GM18517 (cell line): Measurements from ENCODE around the gene CCDC74A.
"Not testable (repeated sequence)": the region's sequence is repeated elsewhere in the genome, so short reads cannot be mapped to it uniquely, and the experiment has no call there.

Experiments used
- ATAC-seq: cut with Tn5 transposase; IDR thresholded peaks from one replicate; pipeline ENCODE4 v1.9.1; 2021; ENCODE audit warnings: mild to moderate bottlenecking, moderate library complexity; ENCODE audit not compliant: unreplicated experiment

The CCDC74A gene

GRCh38 chr2:131527131-131528001 is at the start of gene CCDC74A:
Gene CCDC74A, plus strand, starts transcription at chr2:131527888. Its CDS starts 83 bp downstream, at chr2:131527971.
- ATAC-seq: peak; percentile 90

- not testable (repeated sequence) for ATAC-seq
These were observed 49.4 kb upstream of the CCDC74A start for GRCh38 chr2:131478074-131478849.

- ATAC-seq: not testable (repeated sequence)
These were observed 48.7 kb upstream of the CCDC74A start for GRCh38 chr2:131478850-131479461.

GRCh38 chr2:131480351-131480750 is 47.3 kb upstream of the CCDC74A start:
- not testable (repeated sequence) for ATAC-seq

GRCh38 chr2:131482506-131483155 is 45.1 kb upstream of the CCDC74A start:
- ATAC-seq: not testable (repeated sequence)

GRCh38 chr2:131483981-131484820 is 43.5 kb upstream of the CCDC74A start:
- ATAC-seq: not testable (repeated sequence)

GRCh38 chr2:131484906-131485460 is 42.7 kb upstream of the CCDC74A start:
- ATAC-seq: not testable (repeated sequence)

GRCh38 chr2:131486201-131486902 is 41.3 kb upstream of the CCDC74A start:
- not testable (repeated sequence) for ATAC-seq

GRCh38 chr2:131488306-131489205 is 39.1 kb upstream of the CCDC74A start:
- ATAC-seq: no peak

- not testable (repeated sequence) for ATAC-seq
These were observed 36.8 kb upstream of the CCDC74A start for GRCh38 chr2:131490616-131491468.

- peak; percentile 0 for ATAC-seq
These were observed 36.2 kb upstream of the CCDC74A start for GRCh38 chr2:131491469-131491836.

GRCh38 chr2:131492015-131492417 is 35.7 kb upstream of the CCDC74A start, which contains the start of gene MZT2A:
Gene MZT2A, minus strand, starts transcription at chr2:131492397. Its CDS starts 21 bp downstream, at chr2:131492376.
- peak; percentile 25 for ATAC-seq

GRCh38 chr2:131492418-131493198 is 35.1 kb upstream of the CCDC74A start:
- peak; percentile 74 for ATAC-seq

GRCh38 chr2:131493199-131493968 is 34.3 kb upstream of the CCDC74A start:
- peak; percentile 31 for ATAC-seq

- not testable (repeated sequence) for ATAC-seq
These were observed 32.2 kb upstream of the CCDC74A start for GRCh38 chr2:131495506-131495905.
